ENCODE results near the gene ARHGAP22.

Gene ARHGAP22

DNA sequence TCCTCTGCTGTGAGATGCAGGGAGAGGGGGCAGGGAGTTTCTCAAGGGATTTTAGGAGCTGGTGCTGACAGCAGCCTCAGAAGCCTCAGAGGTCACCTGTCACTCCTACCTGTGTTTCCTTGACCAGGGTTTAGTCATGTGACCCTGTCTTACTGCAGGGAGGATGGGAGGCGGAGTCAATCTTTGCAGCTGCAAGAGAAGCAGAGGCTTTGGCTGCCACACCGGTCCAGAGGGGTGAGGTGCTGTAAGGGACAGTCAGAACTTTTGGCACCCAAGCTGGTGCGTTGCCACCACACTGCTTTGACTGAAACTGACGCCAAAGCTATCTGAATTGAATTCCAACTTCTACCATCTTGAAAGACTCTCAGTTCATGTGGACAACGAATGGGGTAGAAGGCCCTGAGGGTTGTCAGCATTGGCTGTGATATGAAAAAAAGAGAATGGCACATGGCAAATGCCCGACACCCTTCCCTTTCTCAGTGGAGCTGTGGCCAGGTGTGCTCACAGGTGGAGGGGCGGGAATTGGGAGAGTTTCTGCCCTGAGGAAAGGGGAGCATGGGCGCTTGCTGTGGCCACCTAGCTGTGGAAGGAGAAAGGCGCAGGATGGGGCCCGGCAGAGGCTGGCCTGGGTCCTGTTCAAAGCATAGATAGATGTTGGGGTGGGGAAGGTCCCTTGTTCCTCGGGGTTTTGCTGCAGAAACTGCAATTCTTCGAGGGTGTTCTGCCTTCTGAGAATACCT lies 69.3 kb downstream of the ARHGAP22 start:
- TF ChIP-seq JUND (IDR thresholded peaks at IDR 0.05; ENCODE audit: low read depth) = no peak
- DNase-seq (ENCODE audit: low read depth in 1 of 2, low spot score in 1 of 2) = peak in 1 of 2 experiments; percentile 30
- in situ Hi-C loops (cut with HindIII; ENCODE audit: low pct_unique_long_range_greater_than_20kb, low sequenced_read_pairs) = no loop called here

DNA sequence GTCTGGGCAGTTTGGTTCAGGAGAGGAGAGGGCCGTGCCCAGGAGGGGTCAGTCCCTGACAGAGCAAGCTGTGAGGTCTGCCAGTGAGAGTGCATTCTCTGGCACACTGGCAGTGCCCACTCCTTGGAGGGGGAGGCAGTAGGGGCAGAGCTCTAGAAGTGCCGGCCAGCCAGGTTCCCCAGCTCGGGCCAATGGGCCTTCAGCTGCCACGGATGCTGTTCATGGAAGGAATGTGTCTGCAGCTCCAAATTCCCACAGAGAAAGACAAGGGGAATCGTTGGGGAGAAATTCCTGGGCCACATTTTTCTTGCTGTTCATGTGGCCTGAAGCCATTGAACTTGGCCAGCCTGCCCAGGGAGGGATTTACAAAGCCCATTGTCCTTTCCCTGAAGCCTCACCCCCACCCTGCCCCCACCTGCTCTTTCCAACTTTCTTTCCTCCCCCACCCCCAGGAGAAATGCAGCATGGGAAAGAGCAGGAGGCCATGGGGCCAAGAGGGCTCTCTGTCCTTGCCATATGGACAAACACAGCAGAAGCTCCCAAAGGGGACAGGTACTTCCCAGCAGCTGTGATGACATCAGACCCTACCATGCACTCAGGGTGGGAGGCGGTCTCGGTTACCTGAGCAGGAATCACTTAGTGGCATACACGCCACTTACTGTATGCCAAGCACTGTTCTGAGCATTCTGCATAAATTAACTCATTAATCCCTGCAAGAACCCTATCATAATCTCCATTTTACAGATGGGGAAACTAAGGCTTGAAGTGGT lies 70.7 kb downstream of the ARHGAP22 start:
- peak in 1 of 2 experiments; percentile 73 for DNase-seq (ENCODE audit: low read depth in 1 of 2, low spot score in 1 of 2)
- no peak for TF ChIP-seq JUND (IDR thresholded peaks at IDR 0.05; ENCODE audit: low read depth)
- in situ Hi-C loops (cut with HindIII; ENCODE audit: low pct_unique_long_range_greater_than_20kb, low sequenced_read_pairs) = no loop called here

DNA sequence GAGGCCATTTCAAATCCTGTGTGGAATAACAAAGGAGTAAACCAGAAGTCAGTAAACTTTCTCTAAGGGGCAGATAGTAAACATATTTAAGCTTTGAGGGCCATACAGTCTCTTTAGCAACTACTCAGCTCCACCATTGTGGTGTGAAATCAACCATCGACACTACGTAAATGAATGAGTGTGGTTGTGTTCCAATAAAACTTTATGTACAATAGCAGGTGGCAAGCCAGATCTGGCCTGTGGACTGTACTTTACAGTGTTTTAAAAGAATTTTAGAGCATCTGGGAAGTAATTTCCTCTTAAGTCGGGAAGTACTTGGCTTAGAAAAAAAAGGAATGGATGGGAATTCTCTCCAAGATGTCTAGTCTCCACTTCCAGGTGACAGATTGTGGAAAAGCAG lies 71.3 kb downstream of the ARHGAP22 start:
- DNase-seq (ENCODE audit: low read depth in 1 of 2, low spot score in 1 of 2) = no peak
- in situ Hi-C loops (cut with HindIII; ENCODE audit: low pct_unique_long_range_greater_than_20kb, low sequenced_read_pairs) = no loop called here

DNA sequence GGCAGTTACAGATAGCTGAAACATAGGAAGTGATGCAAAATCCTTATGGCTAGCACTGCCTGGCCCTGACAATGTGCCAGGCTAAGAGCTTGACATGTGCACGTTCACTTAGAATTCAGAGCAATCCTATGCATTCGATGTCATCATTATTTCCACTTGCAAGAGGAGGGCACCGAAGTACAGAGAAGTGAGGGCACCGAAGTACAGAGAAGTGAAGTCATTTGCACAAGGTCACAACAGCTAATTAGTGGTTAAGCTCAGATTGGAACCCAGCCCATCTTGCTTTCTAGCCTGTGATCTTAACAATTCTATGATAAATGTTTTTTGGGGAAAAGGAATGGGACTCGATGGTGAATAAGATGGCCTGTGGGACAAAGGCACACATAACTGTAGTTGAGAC lies 73.4 kb downstream of the ARHGAP22 start:
- in situ Hi-C loops (cut with HindIII; ENCODE audit: low pct_unique_long_range_greater_than_20kb, low sequenced_read_pairs) = no loop called here
- DNase-seq (ENCODE audit: low read depth in 1 of 2, low spot score in 1 of 2) = no peak

More for the DNA sequence above, 71.3 kb downstream of the ARHGAP22 start:
- TF ChIP-seq JUND (IDR thresholded peaks at IDR 0.05; ENCODE audit: low read depth) = no peak

DNA sequence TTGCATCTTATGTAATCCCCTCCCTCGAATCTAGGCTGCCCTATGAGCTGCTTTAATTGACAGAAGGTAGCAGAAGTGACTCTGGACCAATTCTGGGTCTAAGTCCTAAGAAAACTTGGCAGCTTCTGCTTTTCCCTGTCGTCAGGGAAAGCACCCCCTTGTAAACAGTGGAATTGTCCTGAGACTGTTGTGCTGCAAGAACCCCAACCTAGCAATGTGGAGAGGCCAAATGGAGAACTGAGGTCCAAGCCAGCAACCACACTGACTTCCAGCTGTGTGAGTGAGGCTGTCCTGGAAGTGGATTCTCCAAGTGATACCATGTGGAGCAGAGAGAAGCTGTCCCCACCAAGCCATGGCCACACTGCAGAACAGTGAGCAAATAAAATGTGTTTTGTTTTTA lies 75.5 kb downstream of the ARHGAP22 start:
- TF ChIP-seq JUND (IDR thresholded peaks at IDR 0.05; ENCODE audit: low read depth) = no peak
- in situ Hi-C loops (cut with HindIII; ENCODE audit: low pct_unique_long_range_greater_than_20kb, low sequenced_read_pairs) = no loop called here
- no peak for DNase-seq (ENCODE audit: low read depth in 1 of 2, low spot score in 1 of 2)

More for the DNA sequence above, 73.4 kb downstream of the ARHGAP22 start:
- TF ChIP-seq JUND (IDR thresholded peaks at IDR 0.05; ENCODE audit: low read depth) = no peak

DNA sequence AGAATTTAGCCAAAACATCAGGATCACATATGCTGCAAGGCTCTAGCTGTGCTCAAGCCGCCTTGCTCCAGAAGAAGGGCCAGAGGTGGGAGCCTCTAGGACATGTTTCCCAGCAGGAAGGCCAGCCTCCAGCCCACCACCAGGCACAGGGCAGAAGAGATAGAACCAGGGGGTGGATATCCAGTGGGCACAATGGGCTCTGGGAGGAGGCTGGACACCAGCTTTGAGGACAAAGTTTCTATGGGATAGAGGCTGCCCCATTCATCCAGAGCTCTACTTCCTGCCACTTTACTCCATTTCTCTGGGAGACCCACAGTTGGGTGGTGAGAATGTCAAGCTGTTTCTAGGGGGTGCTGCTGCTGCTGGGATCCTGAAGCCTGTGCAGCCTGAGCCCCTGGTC lies 77.1 kb downstream of the ARHGAP22 start:
- TF ChIP-seq JUND (IDR thresholded peaks at IDR 0.05; ENCODE audit: low read depth) = no peak
- no peak for DNase-seq (ENCODE audit: low read depth in 1 of 2, low spot score in 1 of 2)
- in situ Hi-C loops (cut with HindIII; ENCODE audit: low pct_unique_long_range_greater_than_20kb, low sequenced_read_pairs) = no loop called here

DNA sequence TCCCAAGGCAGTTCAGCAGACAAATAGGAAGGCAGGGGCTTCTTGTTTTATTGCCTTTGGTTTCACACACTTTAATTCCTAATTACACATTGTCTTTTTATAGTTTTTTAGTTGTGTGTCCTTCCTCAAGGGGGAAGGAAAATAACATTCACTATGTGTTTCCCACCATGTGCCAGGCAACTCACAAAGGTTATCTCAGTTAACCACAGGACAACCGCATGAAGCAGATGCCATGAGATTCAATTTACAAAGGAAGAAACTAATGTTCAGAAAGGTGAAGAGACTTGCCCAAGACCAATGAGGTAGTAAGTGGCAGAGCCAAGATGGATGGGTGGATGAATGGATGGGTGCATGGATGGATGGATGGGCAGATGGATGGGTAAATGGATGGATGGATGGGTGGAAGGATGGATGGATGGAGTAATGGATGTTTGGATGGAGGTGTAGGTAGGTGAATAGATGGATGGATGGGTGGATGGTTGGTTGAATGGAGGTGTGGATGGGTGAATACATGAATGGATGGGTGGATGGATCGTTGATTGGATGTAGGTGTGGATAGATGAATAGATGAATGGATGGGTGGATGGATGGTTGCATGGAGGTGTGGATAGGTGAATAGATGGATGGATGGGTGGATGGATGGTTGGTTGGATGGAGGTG lies 77.9 kb downstream of the ARHGAP22 start:
- in situ Hi-C loops (cut with HindIII; ENCODE audit: low pct_unique_long_range_greater_than_20kb, low sequenced_read_pairs) = no loop called here
- TF ChIP-seq JUND (IDR thresholded peaks at IDR 0.05; ENCODE audit: low read depth) = no peak
- no peak for DNase-seq (ENCODE audit: low read depth in 1 of 2, low spot score in 1 of 2)

DNA sequence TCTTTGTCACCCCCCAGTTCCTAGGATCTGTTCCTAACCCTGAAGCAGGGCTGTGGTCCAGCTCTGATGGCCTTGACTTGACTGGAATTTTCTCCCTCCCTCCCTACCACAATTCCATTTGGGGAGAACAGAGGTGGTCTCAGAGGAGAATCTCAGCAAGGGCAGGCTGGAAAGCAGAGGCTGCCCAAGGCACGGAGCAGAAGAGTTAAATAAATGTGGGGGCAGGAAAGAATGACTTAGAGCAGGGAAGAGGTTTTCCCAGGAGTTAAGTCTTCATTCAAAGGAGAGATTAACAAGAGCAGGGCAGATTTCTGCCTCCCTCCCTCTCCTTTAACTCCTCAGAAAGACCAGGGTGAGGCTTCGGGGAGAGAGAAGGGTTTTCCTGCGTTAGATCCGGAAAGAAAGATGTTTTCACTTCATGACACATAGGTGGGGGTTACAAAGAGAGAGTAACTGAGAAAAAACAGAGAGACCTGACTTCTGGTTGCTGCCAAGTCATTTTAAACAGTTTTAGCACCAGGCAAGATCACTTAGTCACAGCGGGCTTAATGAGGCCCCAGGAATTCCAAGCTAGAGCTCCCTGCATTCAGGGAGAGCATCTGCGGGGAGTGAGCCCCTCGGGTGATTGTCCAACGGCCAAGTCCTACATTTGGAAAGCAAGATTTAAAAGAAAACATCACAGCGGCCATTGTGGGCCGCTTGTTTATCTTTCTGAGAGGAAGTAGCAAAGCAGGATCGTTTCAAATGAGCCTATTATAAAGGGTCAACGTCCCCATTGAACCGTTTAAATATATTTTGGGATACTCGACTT lies 78.7 kb downstream of the ARHGAP22 start:
- no peak for DNase-seq (ENCODE audit: low read depth in 1 of 2, low spot score in 1 of 2)
- TF ChIP-seq JUND (IDR thresholded peaks at IDR 0.05; ENCODE audit: low read depth) = no peak
- in situ Hi-C loops (cut with HindIII; ENCODE audit: low pct_unique_long_range_greater_than_20kb, low sequenced_read_pairs) = no loop called here

DNA sequence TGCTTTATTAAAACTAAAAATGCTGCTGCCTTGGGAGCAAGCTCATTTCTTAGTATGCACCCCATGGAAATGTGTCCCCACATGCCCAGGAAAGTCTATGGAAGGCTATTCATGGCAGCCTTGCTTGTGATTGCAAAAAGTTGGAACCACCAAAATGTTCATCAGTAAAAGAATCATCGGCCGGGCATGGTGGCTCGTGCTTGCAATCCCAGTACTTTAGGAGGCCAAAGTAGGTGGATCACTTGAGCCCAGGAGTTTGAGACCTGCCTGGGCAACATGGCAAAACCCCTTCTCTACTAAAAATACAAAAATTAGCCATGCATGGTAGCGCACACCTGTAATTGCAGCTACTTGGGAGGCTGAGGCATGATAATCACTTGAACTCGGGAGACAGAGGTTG lies 79.8 kb downstream of the ARHGAP22 start:
- in situ Hi-C loops (cut with HindIII; ENCODE audit: low pct_unique_long_range_greater_than_20kb, low sequenced_read_pairs) = no loop called here
- DNase-seq (ENCODE audit: low read depth in 1 of 2, low spot score in 1 of 2) = no peak
- no peak for TF ChIP-seq JUND (IDR thresholded peaks at IDR 0.05; ENCODE audit: low read depth)

DNA sequence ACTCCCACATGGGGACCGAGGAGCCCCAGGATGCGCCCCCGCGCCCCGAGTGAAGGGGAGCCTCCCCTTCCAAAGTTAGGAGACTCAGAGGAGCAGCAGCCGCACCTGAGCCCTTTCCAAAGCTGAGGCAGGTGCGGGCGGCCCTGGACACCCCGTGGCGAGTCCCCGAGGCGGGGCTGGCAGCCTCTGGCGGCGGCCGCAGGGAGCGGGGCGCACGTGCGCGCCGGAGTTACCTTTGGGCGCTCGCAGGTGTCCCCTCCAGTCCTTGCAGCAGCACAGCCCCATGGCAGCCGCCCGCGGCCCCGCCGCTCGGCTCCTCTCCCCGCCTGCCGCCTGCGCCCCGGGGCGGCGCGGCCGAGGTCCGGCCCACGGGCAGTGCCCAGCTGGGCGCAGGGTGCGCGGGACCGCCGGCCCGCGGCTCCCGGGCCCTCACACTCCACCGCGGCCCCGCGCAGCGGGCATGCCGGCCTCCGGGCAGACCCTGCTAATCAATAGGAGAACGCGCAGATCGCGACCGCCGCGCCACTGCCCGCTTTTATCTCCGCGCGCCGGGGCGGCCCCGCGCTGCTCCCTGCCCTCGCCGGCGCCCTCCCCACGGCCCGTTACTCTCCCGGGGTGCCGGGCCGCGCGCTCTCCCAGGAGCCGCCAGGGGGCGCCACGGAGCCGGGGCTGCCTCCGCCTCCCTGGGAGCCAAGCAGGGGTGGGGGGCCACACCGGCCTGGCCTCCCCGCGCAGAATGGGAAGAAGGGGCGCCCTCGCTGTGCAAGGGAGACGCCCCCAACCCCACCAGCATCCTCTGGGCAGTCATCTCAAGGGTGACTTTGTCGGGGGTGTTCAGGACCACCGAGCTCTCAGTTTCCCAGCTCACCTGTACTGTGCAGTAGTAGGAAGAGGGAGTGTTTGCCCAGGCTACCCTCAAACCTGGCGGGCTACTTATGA lies 80.8 kb downstream of the ARHGAP22 start:
- TF ChIP-seq JUND (IDR thresholded peaks at IDR 0.05; ENCODE audit: low read depth) = no peak
- DNase-seq (ENCODE audit: low read depth in 1 of 2, low spot score in 1 of 2) = peak in 1 of 2 experiments; percentile 36
- in situ Hi-C loops (cut with HindIII; ENCODE audit: low pct_unique_long_range_greater_than_20kb, low sequenced_read_pairs) = no loop called here

DNA sequence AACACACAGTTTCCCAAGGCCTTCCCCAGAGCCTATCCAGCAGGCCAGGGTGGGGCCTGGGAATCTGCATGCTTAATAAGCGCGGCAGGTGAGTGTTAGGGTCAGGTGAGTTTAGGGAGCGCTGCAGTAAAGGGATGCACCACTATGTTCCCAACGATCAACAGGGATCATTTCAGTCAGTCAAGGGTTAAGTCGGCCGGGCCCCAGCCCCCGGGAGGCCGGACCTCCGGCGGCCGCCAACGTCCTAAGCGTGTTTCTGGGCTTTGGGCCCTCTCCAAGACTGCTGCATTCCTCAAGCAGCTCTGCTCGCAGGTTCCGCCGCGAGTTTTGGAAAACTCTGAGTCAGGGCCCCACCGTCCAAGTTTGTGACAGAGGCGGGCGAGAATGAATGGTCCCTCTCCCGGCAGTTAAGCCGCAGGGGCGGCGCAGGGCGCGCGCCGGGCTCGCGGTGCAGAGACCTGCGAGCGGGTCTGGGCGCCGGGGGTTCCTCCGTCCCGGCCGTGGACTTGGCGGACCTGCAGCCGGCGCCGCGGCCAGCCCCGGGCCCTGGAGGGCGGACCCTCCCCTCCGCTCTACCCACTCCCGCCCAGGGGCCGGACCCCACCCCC lies 81.6 kb downstream of the ARHGAP22 start:
- in situ Hi-C loops (cut with HindIII; ENCODE audit: low pct_unique_long_range_greater_than_20kb, low sequenced_read_pairs) = no loop called here
- peak; percentile 50 to 60 for DNase-seq (ENCODE audit: low read depth in 1 of 2, low spot score in 1 of 2)
- no peak for TF ChIP-seq JUND (IDR thresholded peaks at IDR 0.05; ENCODE audit: low read depth)
